ENCODE results near the gene VCX3B.
"Not testable (repeated sequence)": the region's sequence is repeated elsewhere in the genome, so short reads cannot be mapped to it uniquely, and the experiment has no call there.

The VCX3B gene

GRCh38 chrX:8464530-8464929, at the start of gene VCX3B:
VCX3B (plus strand) TSS chrX:8464830; CDS start chrX:8465451, 621 bp downstream.
- DNase-seq = not testable (repeated sequence)

- no peak for DNase-seq
Measured at GRCh38 chrX:8418301-8418700, 46.3 kb upstream of the VCX3B start.

GRCh38 chrX:8424912-8425311, 39.7 kb upstream of the VCX3B start:
- DNase-seq = no peak

GRCh38 chrX:8429692-8430249, 34.9 kb upstream of the VCX3B start:
- no peak for DNase-seq

GRCh38 chrX:8430444-8430843, 34.2 kb upstream of the VCX3B start:
- DNase-seq = no peak

- DNase-seq = no peak
Measured at GRCh38 chrX:8432396-8432795, 32.2 kb upstream of the VCX3B start.

- DNase-seq = no peak
Measured at GRCh38 chrX:8433109-8434062, 31.2 kb upstream of the VCX3B start.

GRCh38 chrX:8447368-8447767, 17.3 kb upstream of the VCX3B start:
- no peak for DNase-seq

GRCh38 chrX:8452343-8452742, 12.3 kb upstream of the VCX3B start:
- not testable (repeated sequence) for DNase-seq

GRCh38 chrX:8453611-8454010, 11.0 kb upstream of the VCX3B start:
- DNase-seq = no peak

GRCh38 chrX:8455557-8455956, 9.1 kb upstream of the VCX3B start:
- DNase-seq = no peak

- no peak for DNase-seq
Measured at GRCh38 chrX:8462488-8462887, 2.1 kb upstream of the VCX3B start.

- no peak for DNase-seq
Measured at GRCh38 chrX:8484360-8484949, 19.8 kb downstream of the VCX3B start.

GRCh38 chrX:8495036-8495435, 30.4 kb downstream of the VCX3B start:
- not testable (repeated sequence) for DNase-seq

- DNase-seq = no peak
Measured at GRCh38 chrX:8500203-8500602, 35.6 kb downstream of the VCX3B start.

GRCh38 chrX:8502101-8502500, 37.5 kb downstream of the VCX3B start:
- not testable (repeated sequence) for DNase-seq

GRCh38 chrX:8504451-8504850, 39.8 kb downstream of the VCX3B start:
- DNase-seq = no peak
